Fibroblast of the aortic adventitia (primary cell): ENCODE data around the gene OCSTAMP. TPM values are rescaled to one million over a fixed set of nuclear protein-coding genes. Genes with fewer than 3 reads are reported as not detected.

ENCODE experiments used
- DNase-seq: peaks from one replicate; pipeline ENCODE4 v3.0.0-alpha.2; 2010; ENCODE audit warnings: low read depth
- H3K4me3 ChIP-seq: 2 replicates; pipeline ENCODE4 v1.5.1; 2011; ENCODE audit warnings: low read depth, mild to moderate bottlenecking, control low read depth, low read length, moderate library complexity
- CTCF ChIP-seq: IDR thresholded peaks from 2 replicates; pipeline ENCODE4 v1.5.1; 2011; ENCODE audit warnings: mild to moderate bottlenecking, low read length, control low read depth, inconsistent platforms; ENCODE audit not compliant: insufficient read depth
- total RNA-seq: library from RNA; depleted of rRNA; stranded (reverse); fragments of >200 nt; gene quantifications from 2 replicates; pipeline ENCODE4 v1.2.3, GENCODE V29; 2012; ENCODE audit warnings: low replicate concordance

OCSTAMP gene
- total RNA-seq, 1 donor: not detected

- DNase-seq: no peak
- H3K4me3 ChIP-seq: no peak overlapping the region
- no peak for TF ChIP-seq CTCF
Measured at GRCh38 chr20:46581391-46581790, 30.9 kb upstream of the OCSTAMP start.

GRCh38 chr20:46580613-46581205, 30.3 kb upstream of the OCSTAMP start:
- TF ChIP-seq CTCF: no peak

GRCh38 chr20:46578745-46579144, 28.3 kb upstream of the OCSTAMP start:
- no peak for DNase-seq
- H3K4me3 ChIP-seq: no peak overlapping the region
- TF ChIP-seq CTCF: no peak

More at GRCh38 chr20:46580613-46581205, 30.3 kb upstream of the OCSTAMP start:
- no peak for DNase-seq
- no peak overlapping the region for H3K4me3 ChIP-seq

- no peak overlapping the region for H3K4me3 ChIP-seq
- TF ChIP-seq CTCF: no peak
- DNase-seq: no peak
Measured at GRCh38 chr20:46576774-46577395, 26.4 kb upstream of the OCSTAMP start.

- H3K4me3 ChIP-seq: no peak overlapping the region
- TF ChIP-seq CTCF: no peak
- no peak for DNase-seq
Measured at GRCh38 chr20:46575937-46576461, 25.5 kb upstream of the OCSTAMP start.

GRCh38 chr20:46575394-46575793, 24.9 kb upstream of the OCSTAMP start:
- no peak overlapping the region for H3K4me3 ChIP-seq
- no peak for TF ChIP-seq CTCF
- no peak for DNase-seq
